K562 (cell line): Measurements from ENCODE around the gene ZNF22. TPM values are rescaled to one million over a fixed set of nuclear protein-coding genes. Genes with fewer than 3 reads are reported as not detected.
A peak's percentile ranks its signal among the peaks of the same experiment; 100 is the strongest.

Experiments used
- ATAC-seq: fragments of 200-7000 bp; cut with Tn5 transposase; 3 replicates; pipeline ENCODE4 v1.9.1; 2020; ENCODE audit warnings: moderate library complexity
- BruUV-seq: library from RNA; stranded (reverse); fragments of 400-500 nt; replicated peaks from 2 replicates; lab custom pipeline; 2021; lab: Mats Ljungman, UMichigan
- CTCF ChIA-PET: fragments of 300-600 bp; formaldehyde crosslinking; extraction: SDS; loops from one replicate; lab custom pipeline; 2021; ENCODE audit warnings: low intra/inter-chr PET ratio; lab: Yijun Ruan, JAX
- POLR2A ChIA-PET: fragments of 300-600, 350-650 bp; sonication (Branson Sonifier 250); formaldehyde crosslinking; extraction: SDS; loops from one replicate; lab custom pipeline; 2021; ENCODE audit warnings: antibody characterized with exemption, inconsistent platforms; lab: Yijun Ruan, JAX
- DNase-seq, 4 experiments: peaks; one replicate each; pipeline versions ENCODE4 v3.0.0 to v3.0.0-alpha.2; 2011 to 2018; ENCODE audit warnings: low spot score in 3 of 4, mixed read lengths in 3 of 4; ENCODE audit errors: extremely low read depth in 1 of 4
- FAIRE-seq: peaks from 2 replicates; lab custom pipeline; 2011; peaks lifted over from hg19 to GRCh38; lab: Jason Lieb, UNC
- H2AFZ ChIP-seq: 2 replicates; pipeline ENCODE4 v1.6.0; 2011; ENCODE audit warnings: low read depth, low read length, control low read depth, inconsistent platforms
- H3K27ac ChIP-seq: fragments of 200-600 bp; 3 replicates; pipeline ENCODE4 v1.8.0; 2011; ENCODE audit warnings: low read depth, mild to moderate bottlenecking, control low read depth, inconsistent platforms, low read length, moderate library complexity, mixed read lengths; ENCODE audit errors: extremely low read depth
- H3K27me3 ChIP-seq, 2 experiments: fragments of 300-600 bp in 1 of 2; 2 replicates in 1 of 2; 3 replicates in 1 of 2; pipeline versions ENCODE4 v1.6.0 to v1.8.0; 2011; ENCODE audit warnings: inconsistent platforms in 2 of 2, low read length in 2 of 2, mild to moderate bottlenecking in 1 of 2, mixed read lengths in 1 of 2, moderate library complexity in 1 of 2; ENCODE audit not compliant: control insufficient read depth in 2 of 2, insufficient read depth in 2 of 2
- H3K36me3 ChIP-seq: fragments of 300-600 bp; 3 replicates; pipeline ENCODE4 v1.8.0; 2011; ENCODE audit warnings: mild to moderate bottlenecking, low read length, inconsistent platforms; ENCODE audit not compliant: control insufficient read depth, insufficient read depth
- H3K4me1 ChIP-seq, 2 experiments: fragments of 200-600 bp in 1 of 2; replicated peaks in 1 of 2; 2 replicates in 1 of 2; 3 replicates in 1 of 2; pipeline versions ENCODE4 v1.5.1 to v1.8.0; 2011; ENCODE audit warnings: inconsistent platforms in 2 of 2, low read length in 2 of 2, mild to moderate bottlenecking in 1 of 2, mixed read lengths in 1 of 2, moderate library complexity in 1 of 2; ENCODE audit not compliant: control insufficient read depth in 2 of 2, insufficient read depth in 2 of 2
- H3K4me2 ChIP-seq: 2 replicates; pipeline ENCODE4 v1.6.1; 2011; ENCODE audit warnings: low read length, control low read depth, inconsistent platforms, mixed read lengths; ENCODE audit not compliant: insufficient read depth
- H3K4me3 ChIP-seq: fragments of 200-600 bp; sonication (generic), shearing (Covaris generic); 2 replicates; pipeline ENCODE4 v1.5.1; 2016; ENCODE audit warnings: control low read depth, inconsistent platforms
- H3K79me2 ChIP-seq: fragments of 200-600 bp; 3 replicates; pipeline ENCODE4 v1.8.0; 2011; ENCODE audit warnings: low read length, inconsistent platforms; ENCODE audit not compliant: control insufficient read depth, insufficient read depth
- H3K9ac ChIP-seq, 2 experiments: 2 replicates each; pipeline versions ENCODE4 v1.6.0 to v1.6.1; 2011; ENCODE audit warnings: low read depth in 2 of 2, low read length in 2 of 2, control low read depth in 1 of 2, inconsistent platforms in 1 of 2, mild to moderate bottlenecking in 1 of 2, mixed read lengths in 1 of 2; ENCODE audit not compliant: insufficient read depth in 1 of 2
- H3K9me1 ChIP-seq: one replicate; pipeline ENCODE4 v1.6.0; 2011; ENCODE audit warnings: inconsistent platforms, mild to moderate bottlenecking, low read length, moderate library complexity; ENCODE audit not compliant: control insufficient read depth, insufficient read depth
- H3K9me3 ChIP-seq: replicated peaks from 2 replicates; pipeline ENCODE4 v1.5.1; 2011; ENCODE audit warnings: low read depth, low read length, inconsistent platforms; ENCODE audit not compliant: control insufficient read depth, insufficient read depth
- H4K20me1 ChIP-seq: replicated peaks from 2 replicates; pipeline ENCODE4 v1.6.1; 2011; ENCODE audit warnings: low read length, inconsistent platforms, mixed read lengths; ENCODE audit not compliant: control insufficient read depth, insufficient read depth
- MAZ ChIP-seq, 2 experiments: fragments of 450-650 bp in 1 of 2; sonication (generic) in 1 of 2; formaldehyde crosslinking; IDR thresholded peaks in 1 of 2; conservative IDR thresholded peaks in 1 of 2; 2 replicates each; pipeline versions ENCODE4 v1.4.0 to v1.5.0; 2020; ENCODE audit warnings: mild to moderate bottlenecking in 1 of 2, missing genetic modification reagents in 1 of 2
- ZFP1 ChIP-seq: fragments of 450-650 bp; formaldehyde crosslinking; IDR thresholded peaks from 2 replicates; pipeline ENCODE4 v1.4.0; 2020; ENCODE audit warnings: mild to moderate bottlenecking, mixed read lengths
- WGBS: fragments of 100-300 bp; shearing (Covaris generic); methylation state at CpG from one replicate; pipeline ENCODE4 v1.1.6; 2016; ENCODE audit warnings: low coverage, mixed read lengths; ENCODE audit not compliant: insufficient coverage; ENCODE audit errors: missing lambda C conversion rate; 5-methylcytosine and 5-hydroxymethylcytosine counted together
- in situ Hi-C: fragments of 300-500 bp; cut with MboI; formaldehyde crosslinking; loops from 4 replicates; pipeline ENCODE4 v1.15.0; 2018; ENCODE audit warnings: inconsistent platforms, mixed read lengths
- intact Hi-C: fragments of 100-400 bp; cut with micrococcal nuclease; formaldehyde crosslinking; loops from 2 replicates; pipeline ENCODE4 v1.14.2; 2022
- polyA plus RNA-seq, 8 experiments: library from polyadenylated mRNA; depleted of rRNA in 4 of 8; stranded (reverse) in 5 of 8; unstranded in 3 of 8; fragments of >200 nt; fragmentation: Nextera tagmentation in 2 of 8; fragmentation: Illumina TruSeq in 1 of 8; extraction: Ambion mirVana in 2 of 8; extraction: Trizol in 1 of 8; gene quantifications; 2 replicates each; pipeline versions ENCODE4 v1.2.1 to v1.2.3, GENCODE V29; 2011 to 2014; ENCODE audit warnings: inconsistent platforms in 1 of 8, missing spikeins in 1 of 8
- total RNA-seq, 7 experiments: library from RNA; depleted of rRNA in 6 of 7; stranded (reverse); fragments of >200 nt in 6 of 7; fragmentation: Illumina TruSeq in 2 of 7; extraction: Trizol in 2 of 7; gene quantifications; 2 replicates each; pipeline versions ENCODE4 v1.2.1 to v1.2.3, GENCODE V29; 2011 to 2021; ENCODE audit warnings: low replicate concordance in 1 of 7
- TF ChIP-seq, protein P1 (sequence below): IDR thresholded peaks from 2 replicates; pipeline ENCODE4 v1.6.1; 2016; ENCODE audit warnings: missing genetic modification characterization, missing compliant biosample characterization

ZNF22 gene
- total and polyA plus RNA-seq, 9 of the 15 experiments (the other 6 are each of a cell fraction or from before 2014, with no cell fraction given), result 36.2 to 98.7 (median 51.2) TPM

DNA sequence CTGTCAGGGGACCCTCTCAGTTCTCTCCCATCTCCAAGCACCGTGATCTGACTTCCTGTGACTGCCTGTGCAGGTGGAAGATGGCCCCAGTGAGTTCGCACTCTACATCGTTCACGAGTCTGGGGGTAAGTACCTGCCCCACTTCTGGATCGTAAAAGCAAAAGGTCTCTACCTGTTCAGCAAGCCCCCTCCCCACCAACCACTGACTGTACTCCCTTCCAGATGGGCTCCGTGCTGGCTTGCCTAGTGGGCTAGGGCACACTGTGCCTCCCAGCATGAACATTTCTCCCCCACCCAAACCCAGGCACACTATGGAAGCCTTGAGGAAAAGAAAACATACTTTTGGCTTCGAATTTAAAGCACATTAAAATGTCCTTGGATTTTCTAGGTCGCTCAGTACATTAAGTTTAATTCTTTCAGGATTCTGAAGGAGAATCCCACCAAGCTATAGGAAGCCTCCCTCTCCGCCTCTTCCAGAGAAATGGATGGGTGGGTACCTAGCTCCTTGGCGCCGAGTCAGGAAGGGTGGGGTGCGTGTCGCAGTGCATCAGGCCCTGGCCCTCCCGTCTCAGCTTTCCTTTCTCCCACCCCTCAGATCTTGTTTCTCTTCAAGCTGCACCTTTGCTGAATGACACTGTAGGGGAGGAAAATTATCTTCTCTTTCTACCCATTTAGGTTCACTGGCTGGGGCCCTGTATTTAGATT lies 11.0 kb upstream of the ZNF22 start:
- intact Hi-C loops, result loop anchor here (1.0 kb wide), 1 partner anchor 57 kb away; no protein-coding TSS in a partner anchor
- H2AFZ ChIP-seq, result peak overlapping the region; percentile 10; the same call in 1 of the 2 replicates
- peaks cover 32 to 65% of the 10 kb centered on the region in 2 experiments for H3K27me3 ChIP-seq
- FAIRE-seq (no peak), DNase-seq (no peak), ATAC-seq (no peak)
- H3K79me2 ChIP-seq, result no peaks in the 10 kb centered on the region
- H3K4me3 ChIP-seq, result no peak overlapping the region
- WGBS, result 30% methylated on average over 14 of the region's 14 CpGs
- 0 out of 2 replicates have a peak, but pooled peaks cover 3% of the 10 kb centered on the region for H4K20me1 ChIP-seq
- no peaks in the 10 kb centered on the region for H3K9me3 ChIP-seq
- H3K27ac ChIP-seq, result no peak overlapping the region
- in situ Hi-C loops, result no loop called here
- ChIA-PET POLR2A (interaction anchor here (0.6 to 1.4 kb wide), 2 partner anchors 11 to 46 kb away, joined by 4 to 8 read pairs; partner anchors contain the start of gene DEPP1), CTCF (interaction anchor here (0.6 to 2.5 kb wide), 3 partner anchors 55 to 127 kb away, joined by 3 to 25 read pairs (median 5); no protein-coding TSS in a partner anchor)
- no peaks in the 10 kb centered on the region for H3K9me1 ChIP-seq
- no TSS peak for BruUV-seq
- peaks cover 2 to 20% of the 10 kb centered on the region in 2 experiments for H3K4me1 ChIP-seq
- no peak overlapping the region for H3K4me2 ChIP-seq
- no peak overlapping the region for H3K9ac ChIP-seq
- TF ChIP-seq MAZ (CRISPR knock-in tag; conservative IDR thresholded peaks at IDR 0.05 in 1 of 2, IDR thresholded peaks at IDR 0.05 in 1 of 2) (no peak), ZFP1 (CRISPR knock-in tag) (no peak)
- TF ChIP-seq, protein P1, sequence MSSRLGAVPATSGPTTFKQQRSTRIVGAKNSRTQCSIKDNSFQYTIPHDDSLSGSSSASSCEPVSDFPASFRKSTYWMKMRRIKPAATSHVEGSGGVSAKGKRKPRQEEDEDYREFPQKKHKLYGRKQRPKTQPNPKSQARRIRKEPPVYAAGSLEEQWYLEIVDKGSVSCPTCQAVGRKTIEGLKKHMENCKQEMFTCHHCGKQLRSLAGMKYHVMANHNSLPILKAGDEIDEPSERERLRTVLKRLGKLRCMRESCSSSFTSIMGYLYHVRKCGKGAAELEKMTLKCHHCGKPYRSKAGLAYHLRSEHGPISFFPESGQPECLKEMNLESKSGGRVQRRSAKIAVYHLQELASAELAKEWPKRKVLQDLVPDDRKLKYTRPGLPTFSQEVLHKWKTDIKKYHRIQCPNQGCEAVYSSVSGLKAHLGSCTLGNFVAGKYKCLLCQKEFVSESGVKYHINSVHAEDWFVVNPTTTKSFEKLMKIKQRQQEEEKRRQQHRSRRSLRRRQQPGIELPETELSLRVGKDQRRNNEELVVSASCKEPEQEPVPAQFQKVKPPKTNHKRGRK, result 0 out of 2 replicates have a peak, but pooled peaks have one; percentile 45
- H3K36me3 ChIP-seq, result no peaks in the 10 kb centered on the region
